HG02642 (cell line): Measurements from ENCODE around the gene CRLF2.
"Not testable (repeated sequence)": the region's sequence is repeated elsewhere in the genome, so short reads cannot be mapped to it uniquely, and the experiment has no call there.

Experiments
- ATAC-seq: cut with Tn5 transposase; IDR thresholded peaks from one replicate; pipeline ENCODE4 v1.9.1; 2021; ENCODE audit warnings: mild to moderate bottlenecking; ENCODE audit not compliant: unreplicated experiment, poor library complexity

The CRLF2 gene

DNA sequence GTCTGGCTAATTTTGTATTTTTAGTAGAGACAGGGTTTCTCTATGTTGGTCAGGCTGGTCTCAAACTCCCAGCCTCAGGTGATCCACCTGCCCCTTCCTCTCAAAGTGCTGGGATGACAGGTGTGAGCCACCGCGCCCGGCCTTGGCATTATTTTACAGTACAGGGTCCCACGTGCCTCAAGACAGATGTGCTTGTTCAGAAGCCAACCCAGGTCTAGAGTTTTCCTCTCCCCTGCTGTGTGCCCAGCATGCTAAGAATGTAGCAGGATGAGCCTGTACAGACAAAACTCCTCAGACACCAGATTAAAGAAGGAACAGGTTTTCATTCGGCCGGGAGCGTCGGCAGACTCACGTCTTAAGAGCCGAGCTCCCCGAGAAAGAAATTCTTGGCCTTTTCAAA lies 42.2 kb downstream of the CRLF2 start:
- no peak for ATAC-seq

- ATAC-seq: no peak
Observed at GRCh38 chrX:1169189-1169588, 43.3 kb downstream of the CRLF2 start.

DNA sequence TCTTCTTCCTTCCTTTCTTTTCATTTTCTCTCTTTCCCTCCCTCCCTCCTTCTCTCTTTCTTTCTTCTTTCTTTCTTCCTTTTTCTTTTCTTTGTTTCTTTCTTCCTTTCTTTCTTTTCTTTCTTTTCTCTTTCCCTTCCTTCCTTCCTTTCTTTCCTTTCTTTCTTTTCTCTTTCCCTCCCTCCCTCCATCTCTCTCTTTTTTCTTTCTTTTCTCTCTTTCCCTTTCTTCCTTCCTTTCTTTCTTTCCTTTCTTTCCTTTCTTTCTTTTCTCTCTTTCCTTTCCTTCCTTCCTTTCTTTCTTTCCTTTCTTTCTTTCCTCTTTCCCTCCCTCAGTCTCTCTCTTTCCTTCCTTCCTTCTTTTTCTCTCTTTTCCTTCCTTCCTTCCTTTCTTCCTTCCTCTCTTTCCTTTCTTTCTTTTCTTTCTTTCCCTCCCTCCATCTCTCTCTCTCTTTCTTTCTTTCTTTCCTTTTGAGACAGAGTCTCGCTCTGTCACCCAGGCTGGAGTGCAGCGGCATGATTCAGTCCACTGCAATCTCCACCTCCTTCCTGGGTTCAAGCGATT lies 44.4 kb downstream of the CRLF2 start:
- ATAC-seq: no peak

- no peak for ATAC-seq
Observed at GRCh38 chrX:1167466-1167865, 45.0 kb downstream of the CRLF2 start.

DNA sequence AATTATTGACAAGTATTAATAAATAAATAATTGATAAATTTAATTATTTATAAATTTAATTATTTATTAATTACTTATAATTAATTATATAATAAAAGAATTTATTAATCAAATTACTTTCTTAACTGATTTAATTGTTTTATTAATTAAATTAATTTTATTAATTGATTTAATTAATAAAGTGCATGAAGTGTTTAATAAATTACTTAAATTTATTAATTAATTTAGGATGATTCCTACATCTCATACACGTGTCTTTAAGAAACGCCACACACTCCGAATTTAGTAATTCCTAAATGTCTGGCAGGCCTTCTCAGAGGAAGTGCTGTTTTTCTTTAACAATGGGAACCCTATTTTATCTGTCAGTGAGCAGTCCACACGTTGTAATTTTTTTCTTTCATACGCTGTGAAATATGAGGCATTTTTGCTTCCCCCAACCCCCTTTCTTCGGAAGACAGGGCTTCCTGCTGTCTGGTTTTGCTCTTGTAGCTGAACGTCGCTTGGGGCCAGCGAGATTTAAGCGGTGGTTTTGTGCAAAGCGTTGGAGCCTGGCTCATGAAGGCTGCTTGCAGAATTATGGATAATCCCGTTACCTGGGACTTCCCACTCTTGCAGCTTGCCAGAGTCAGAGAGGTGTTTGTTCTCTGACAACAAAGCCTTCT lies 46.8 kb downstream of the CRLF2 start:
- no peak for ATAC-seq

- ATAC-seq: no peak
Observed at GRCh38 chrX:1164322-1165288, 47.8 kb downstream of the CRLF2 start.

DNA sequence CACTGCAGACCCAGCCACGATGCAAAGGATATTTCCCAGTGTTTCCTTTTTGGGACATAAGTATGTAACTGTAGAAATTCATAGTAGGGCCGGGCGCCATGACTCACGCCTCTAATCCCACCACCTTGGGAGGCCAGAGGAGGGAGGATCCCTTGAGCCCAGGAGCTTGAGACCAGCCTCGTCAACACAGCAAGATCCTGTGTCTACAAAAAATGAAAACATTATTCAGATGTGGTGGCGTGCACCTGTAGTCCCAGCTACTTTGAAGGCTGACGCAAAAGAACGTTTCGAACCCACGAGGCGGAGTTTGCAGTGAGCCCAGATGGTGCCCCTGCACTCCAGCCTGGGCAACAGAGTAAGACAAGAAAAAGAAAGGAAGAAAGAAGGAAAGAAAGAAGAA lies 49.2 kb downstream of the CRLF2 start:
- no peak for ATAC-seq

- no peak for ATAC-seq
Observed at GRCh38 chrX:1162119-1162916, 50.1 kb downstream of the CRLF2 start.

DNA sequence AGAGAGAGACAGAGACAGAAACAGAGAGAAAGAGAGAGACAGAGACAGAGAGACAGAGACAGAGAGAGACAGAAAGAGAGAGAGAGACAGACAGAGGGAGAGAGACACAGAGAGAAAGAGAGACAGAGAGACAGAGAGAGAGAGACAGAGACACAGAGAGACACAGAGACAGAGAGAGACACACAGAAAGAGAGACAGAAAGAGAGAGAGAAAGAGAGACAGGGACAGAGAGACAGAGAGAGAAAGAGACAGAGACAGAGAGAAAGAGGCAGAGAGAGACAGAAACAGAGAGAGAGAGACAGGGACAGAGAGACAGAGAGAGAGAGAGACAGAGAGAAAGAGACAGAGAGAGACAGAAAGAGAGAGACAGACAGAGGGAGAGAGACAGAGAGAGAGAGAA lies 52.9 kb downstream of the CRLF2 start:
- no peak for ATAC-seq

DNA sequence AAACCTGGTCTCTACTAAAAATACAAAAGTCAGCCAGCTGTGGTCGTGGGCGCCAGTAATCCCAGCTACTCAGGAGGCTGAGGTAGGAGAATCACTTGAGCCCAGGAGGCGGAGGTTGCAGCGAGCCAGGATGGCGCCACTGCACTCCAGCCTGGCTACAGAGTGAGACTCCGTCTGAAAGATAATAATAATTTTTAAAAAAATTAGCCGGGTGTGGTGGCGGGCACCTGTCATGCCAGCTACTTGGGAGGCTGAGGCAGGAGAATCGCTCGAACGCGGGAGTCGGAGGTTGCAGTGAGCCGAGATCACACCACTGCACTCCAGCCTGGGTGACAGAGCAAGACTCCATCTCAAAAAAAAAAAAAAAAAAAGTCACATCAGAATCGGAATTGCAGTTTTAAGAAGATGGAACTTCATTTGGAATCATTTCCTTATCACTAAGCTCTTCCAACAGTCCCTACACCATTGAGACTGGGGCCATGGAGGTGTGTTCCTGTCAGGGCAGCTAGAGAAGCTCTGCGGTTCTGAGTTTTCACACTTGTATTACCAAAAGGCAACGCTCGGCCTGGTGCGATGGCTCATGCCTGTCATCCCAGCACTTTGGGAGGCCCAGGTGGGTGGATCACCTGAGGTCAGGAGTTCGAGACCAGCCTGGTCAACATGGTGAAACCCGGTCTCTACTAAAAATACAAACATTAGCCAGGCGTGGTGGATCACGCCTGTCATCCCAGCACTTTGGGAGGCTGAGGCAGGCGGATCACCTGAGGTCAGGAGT lies 55.6 kb downstream of the CRLF2 start:
- not testable (repeated sequence) for ATAC-seq

DNA sequence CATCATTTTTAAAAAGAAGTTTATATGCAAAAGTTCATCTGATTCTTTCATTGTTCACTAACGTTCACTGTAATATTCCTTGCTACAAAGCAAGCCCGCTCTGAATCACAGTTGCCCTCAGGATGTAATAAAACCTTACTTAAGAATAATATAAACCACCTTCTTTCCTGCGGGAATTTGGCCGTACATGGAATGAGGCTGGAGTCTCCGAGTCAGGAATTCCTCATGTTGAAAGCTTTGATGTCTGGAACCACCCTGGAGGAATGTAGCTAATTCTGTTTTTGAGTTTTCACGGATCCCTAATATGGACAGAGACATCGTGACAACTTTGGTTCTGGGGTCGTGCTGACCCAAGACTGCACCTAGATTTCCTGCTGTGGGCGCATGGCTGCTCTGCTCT lies 58.5 kb downstream of the CRLF2 start:
- no peak for ATAC-seq

DNA sequence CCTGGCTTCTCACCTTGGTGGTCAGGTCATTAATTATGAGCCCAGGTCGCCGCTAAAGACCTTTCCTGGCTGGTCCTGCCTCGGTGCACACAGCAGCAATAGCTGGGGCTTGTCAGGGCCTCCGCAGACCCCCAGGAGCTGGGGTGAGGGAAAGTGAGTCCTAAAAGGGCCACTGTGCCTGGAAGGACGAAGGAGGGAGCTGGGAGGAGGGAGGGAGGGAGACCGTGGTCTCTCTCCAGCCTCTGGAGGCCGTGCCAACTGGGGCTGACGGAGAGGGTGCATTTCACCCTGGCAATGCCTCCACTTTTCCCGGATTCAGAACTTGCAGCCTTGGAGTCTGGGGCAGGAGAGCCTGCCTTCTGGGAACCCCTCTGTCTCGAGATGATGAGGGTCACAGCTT lies 60.4 kb downstream of the CRLF2 start:
- no peak for ATAC-seq

DNA sequence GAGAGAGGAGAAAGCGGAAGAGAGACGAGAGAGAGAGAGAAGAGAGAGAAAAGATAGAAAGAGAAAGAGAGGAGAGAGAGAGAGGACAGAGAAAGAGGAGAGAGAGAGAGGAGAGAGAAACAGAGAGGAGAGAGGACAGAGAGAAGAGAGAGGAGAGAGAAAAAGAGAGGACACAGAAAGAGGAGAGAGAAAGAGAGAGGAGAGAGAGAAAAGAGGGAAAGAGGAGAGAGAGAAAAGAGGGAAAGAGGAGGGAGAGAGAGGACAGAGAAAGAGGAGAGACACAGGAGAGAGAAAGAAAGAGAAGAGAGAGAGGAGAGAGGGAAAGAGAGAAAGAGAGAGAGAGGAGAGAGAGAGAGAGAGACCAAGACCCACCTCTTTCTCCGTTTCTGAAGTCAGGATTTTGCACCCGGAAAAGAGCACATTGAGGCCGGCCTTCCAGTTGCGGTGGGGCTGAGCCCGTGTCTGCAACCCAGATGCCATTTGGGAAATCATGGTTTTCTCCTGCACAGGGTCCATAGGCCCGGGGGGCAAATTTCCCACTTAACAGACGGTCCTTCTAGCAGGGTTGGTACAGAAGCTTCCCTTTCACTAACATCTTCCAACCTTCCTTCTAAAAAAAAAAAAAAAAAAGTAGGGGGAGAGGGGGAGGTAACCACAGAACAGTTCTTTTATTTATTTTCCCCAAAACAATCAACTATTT lies 60.9 kb downstream of the CRLF2 start:
- no peak for ATAC-seq

DNA sequence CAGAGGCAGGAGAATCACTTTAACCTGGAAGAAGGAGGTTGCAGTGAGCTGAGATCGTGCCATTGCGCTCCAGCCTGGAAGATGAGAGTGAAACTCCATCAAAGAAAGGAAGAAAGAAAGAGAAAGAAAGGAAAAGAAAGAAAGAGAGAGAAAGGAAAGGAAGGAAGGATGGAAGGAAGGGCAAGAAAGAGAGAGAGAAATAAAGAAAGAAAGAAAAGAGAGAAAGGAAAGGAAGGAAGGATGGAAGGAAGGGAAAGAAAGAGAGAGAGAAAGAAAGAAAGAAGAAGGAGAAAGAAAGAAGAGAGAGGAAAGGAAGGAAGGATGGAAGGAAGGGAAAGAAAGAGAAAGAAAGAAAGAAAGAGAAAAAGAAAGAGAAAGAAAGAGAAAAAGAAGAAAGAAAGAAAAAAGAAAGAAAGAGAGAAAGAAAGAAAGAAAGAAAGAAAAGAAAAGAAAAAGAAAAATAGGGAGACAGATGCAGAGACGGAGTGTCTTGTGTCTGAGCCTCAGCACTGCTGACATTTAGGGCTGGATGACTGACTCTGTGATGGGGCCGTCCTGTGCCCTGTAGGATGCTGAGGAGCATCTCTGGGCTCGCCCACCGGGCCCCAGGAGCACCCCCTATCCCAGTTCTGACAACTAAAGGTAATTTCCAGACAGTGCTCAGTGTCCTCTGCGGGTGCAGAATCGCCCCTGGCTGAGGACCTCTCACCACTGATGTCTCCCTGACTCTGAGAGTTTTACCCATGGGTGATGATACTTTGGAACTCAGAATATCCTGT lies 61.7 kb downstream of the CRLF2 start:
- ATAC-seq: no peak

DNA sequence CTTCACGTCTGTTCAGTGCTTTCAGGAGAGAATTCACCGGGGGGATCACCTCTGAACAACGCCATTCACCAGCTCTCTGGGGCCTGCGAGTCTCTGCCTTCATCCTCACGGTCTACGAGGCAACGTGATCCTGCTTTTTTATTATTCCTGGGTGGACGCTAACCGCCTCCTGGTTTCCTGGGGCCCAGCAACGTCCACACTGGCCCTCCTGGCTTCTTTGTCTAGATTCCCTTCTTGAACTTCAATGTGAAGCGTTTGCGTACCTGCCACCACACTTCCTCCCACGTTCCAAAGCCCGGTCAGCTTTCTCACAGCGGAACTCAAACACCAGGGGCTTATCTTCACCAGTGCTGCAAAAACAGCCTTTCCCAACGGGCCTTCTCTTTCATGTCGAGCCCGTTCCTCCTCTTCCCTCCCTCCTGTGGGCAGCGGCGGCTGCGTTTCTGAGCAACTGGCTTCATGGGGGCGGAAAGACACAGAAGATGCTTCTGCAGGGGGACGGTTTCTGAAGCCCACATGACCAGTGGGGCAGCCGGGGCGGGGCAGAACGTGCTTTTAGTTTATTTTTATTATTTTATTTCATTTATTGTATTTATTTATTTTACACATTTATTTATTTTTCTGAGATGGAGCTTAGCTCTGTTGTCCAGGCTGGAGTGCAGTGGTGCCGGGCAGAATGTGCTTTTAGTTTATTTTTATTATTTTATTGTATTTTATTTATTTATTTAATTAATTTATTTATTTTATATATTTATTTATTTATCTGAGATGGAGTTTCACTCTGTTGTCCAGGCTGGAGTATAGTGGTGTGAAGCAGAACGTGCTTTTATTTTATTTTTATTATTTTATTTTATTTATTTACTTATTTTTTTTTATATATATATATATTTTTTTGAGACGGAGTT lies 64.6 kb downstream of the CRLF2 start:
- no peak for ATAC-seq

- ATAC-seq: no peak
Observed at GRCh38 chrX:1144293-1144692, 68.2 kb downstream of the CRLF2 start.
